Stimulated activated CD4-positive, alpha-beta T cell treated with anti-CD3 and anti-CD28 coated beads, Interleukin-4, amount 100 ng/mL, for 48 hours (primary cell): Measurements from ENCODE around the gene ERP27.

Source experiments
- DNase-seq, 2 donors: peaks; one replicate each; pipeline ENCODE4 v3.0.0-alpha.2; 2020; ENCODE audit warnings: low read depth in 2 of 2

The ERP27 gene

DNA sequence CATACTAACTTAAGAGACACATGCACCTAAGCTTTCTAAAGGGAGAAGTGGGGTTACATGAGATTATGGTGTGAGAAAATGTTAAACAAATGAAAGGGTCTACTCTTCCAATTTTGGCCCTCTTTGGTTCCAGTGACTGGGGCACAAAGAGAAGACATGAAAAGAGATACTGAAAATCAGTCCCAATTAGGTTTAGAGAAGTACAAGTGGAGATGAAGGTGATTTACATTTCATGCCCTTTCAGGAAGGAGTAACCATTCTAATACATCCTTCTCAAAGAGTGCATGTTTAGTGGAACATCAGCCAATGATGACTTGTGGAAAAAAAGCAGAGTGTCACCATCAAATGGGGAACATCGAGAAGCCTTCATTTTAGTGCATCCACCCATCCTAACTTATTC lies 67.1 kb downstream of the ERP27 start:
- DNase-seq: no peak

DNA sequence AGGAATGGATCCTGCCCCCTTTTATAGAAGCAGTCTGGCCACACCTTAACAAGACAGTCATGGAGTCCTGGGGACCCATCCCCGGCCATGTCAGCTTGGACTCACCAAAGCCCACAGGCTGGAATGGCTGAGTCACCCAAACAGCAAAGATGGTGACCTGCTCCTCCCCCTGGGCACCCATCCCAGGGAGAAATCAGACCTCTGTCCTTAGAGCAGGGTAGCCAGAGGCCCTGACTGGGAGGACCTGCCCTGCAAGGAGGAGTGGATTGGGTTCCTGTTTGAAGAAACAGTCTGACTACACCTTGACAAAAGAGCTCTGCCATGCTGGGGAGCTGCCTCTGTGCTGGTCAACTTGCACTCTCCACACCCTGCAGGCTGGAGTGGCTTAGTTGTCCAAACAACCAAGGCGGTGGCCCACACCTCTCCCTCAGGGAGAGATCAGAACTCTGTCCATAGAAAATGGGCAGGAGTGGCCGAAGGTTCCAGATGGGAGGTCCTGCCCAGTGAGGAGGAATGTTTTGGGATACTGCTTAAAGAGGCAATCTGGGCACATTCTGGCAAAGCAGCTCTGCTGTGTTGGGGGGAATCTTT lies 69.3 kb downstream of the ERP27 start:
- no peak for DNase-seq
